Measurements from ENCODE around the gene SLC6A1. TPM values are rescaled to one million over a fixed set of nuclear protein-coding genes. Genes with fewer than 3 reads are reported as not detected.

Gene SLC6A1
- polyA plus RNA-seq, 1 donor: 1.3 TPM

DNA sequence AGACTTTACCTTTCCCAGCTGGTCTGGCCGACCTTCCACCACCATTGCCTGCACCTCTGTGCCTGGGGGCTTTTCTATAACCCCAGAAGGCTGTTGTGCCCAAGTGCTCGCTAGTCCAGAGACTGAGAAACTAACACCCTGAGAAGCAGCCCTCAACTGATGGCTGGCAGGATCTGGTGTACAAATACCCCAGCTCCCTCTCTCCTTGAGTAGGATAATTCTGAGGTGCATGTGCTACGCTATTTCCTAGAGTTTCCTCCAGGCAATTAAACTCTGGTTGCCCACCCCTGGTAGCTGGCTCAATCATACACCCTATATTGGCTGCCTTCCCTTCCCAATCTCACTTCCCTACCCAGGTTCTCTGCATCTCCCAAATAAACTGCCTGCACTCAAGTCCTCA, 11.5 kb upstream of the SLC6A1 start:
- Histone ChIP-seq H3K27me3 (ENCODE audit: control insufficient read depth, insufficient read depth, low read length) (peaks cover 17% of the 10 kb centered on the region), H3K4me1 (ENCODE audit: control insufficient read depth, insufficient read depth, low read length) (no peaks in the 10 kb centered on the region), H3K36me3 (ENCODE audit: control insufficient read depth, insufficient read depth, low read length) (no peaks in the 10 kb centered on the region), H3K9me3 (ENCODE audit: control insufficient read depth, low read depth, low read length) (no peaks in the 10 kb centered on the region), H3K27ac (ENCODE audit: low read length) (no peak overlapping the region), H3K4me3 (ENCODE audit: low read length) (no peak overlapping the region)
- DNase-seq: no peak
- WGBS (ENCODE audit: insufficient coverage, low lambda C conversion rate): no CpG with 5 or more reads among the region's 3 CpGs

DNA sequence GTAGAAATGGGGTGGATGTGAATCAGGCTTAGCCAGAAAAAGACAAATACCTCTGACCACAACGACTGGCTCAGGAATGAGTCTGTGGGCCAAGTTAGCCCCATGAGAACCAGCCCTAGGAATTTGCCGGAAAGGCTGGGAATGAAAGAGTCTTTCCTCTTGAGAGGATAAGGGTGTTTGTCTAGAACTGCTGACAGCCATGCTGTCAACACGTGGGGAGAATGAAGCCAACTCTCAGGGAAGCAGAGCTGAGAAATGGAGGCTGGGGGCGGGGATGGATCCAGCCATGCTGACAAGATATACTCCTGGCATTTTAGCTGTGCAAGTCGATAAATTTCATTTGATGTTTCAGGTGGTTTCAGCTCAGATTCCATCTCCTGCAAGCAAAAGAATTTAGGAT, 10.6 kb upstream of the SLC6A1 start:
- no peaks in the 10 kb centered on the region for H3K9me3 ChIP-seq (ENCODE audit: control insufficient read depth, low read depth, low read length)
- H3K36me3 ChIP-seq (ENCODE audit: control insufficient read depth, insufficient read depth, low read length): no peaks in the 10 kb centered on the region
- DNase-seq: no peak
- no peak overlapping the region for H3K27ac ChIP-seq (ENCODE audit: low read length)
- no peak overlapping the region for H3K4me3 ChIP-seq (ENCODE audit: low read length)
- H3K4me1 ChIP-seq (ENCODE audit: control insufficient read depth, insufficient read depth, low read length): no peaks in the 10 kb centered on the region
- H3K27me3 ChIP-seq (ENCODE audit: control insufficient read depth, insufficient read depth, low read length): peaks cover 15% of the 10 kb centered on the region
- no CpG with 5 or more reads among the region's 5 CpGs for WGBS (ENCODE audit: insufficient coverage, low lambda C conversion rate)

DNA sequence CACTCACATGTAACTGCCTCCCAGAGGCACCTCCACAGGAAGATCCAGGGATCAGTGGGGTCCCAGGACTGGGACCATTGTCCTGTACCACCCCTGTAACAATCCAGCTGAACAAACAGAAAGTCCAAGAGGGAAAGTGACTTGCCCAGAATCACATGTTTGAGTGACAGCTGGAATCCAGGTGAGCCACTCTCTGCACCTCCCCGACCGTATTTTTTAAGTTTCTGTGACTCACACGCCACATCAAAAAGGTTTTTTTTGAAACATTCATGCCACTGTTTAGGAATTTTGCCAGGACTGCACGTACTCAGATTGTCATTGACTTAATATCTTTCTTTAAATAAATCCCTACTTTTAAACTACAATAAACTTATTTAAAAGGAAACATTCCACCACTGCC, 9.8 kb upstream of the SLC6A1 start:
- WGBS (ENCODE audit: insufficient coverage, low lambda C conversion rate): no CpG with 5 or more reads among the region's 4 CpGs
- H3K9me3 ChIP-seq (ENCODE audit: control insufficient read depth, low read depth, low read length): no peaks in the 10 kb centered on the region
- no peak for DNase-seq
- no peaks in the 10 kb centered on the region for H3K4me1 ChIP-seq (ENCODE audit: control insufficient read depth, insufficient read depth, low read length)
- H3K36me3 ChIP-seq (ENCODE audit: control insufficient read depth, insufficient read depth, low read length): no peaks in the 10 kb centered on the region
- no peak overlapping the region for H3K27ac ChIP-seq (ENCODE audit: low read length)
- H3K4me3 ChIP-seq (ENCODE audit: low read length): no peak overlapping the region
- peaks cover 14% of the 10 kb centered on the region for H3K27me3 ChIP-seq (ENCODE audit: control insufficient read depth, insufficient read depth, low read length)

DNA sequence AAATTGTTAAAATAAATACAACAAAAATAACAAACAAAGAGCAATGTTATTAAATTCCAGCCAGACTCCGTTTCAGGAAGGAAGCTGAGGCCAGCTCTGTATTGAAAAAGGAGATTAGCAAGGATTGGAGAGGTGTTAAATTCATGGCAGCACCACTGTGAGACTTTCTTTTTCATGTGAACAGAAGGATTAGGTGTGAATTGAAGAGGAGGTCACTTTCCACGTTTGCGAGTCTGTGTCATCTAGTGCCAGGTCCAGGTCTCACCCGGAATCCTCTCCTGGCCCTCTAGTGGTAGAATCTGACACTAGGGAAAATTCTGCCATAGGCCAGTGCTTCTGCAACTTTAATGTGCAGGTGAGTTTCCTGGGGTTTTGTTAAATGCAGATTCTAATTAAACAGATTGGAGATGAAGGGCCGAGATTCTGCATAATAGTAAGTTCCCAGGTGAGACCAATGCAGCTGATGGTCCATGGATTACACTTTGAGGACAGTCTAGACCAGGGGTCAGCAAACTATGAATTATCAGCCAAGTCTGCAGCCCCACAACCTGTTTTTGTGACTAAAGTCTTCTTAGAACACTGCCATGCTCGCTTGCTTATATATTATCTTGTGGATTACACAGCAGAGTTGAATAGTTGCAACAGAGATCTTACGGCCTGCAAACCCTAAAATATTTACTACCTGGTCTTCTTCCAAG, 9.2 kb upstream of the SLC6A1 start:
- Histone ChIP-seq H3K9me3 (ENCODE audit: control insufficient read depth, low read depth, low read length) (no peaks in the 10 kb centered on the region), H3K27ac (ENCODE audit: low read length) (no peak overlapping the region), H3K27me3 (ENCODE audit: control insufficient read depth, insufficient read depth, low read length) (peaks cover 20% of the 10 kb centered on the region), H3K36me3 (ENCODE audit: control insufficient read depth, insufficient read depth, low read length) (no peaks in the 10 kb centered on the region), H3K4me3 (ENCODE audit: low read length) (no peak overlapping the region), H3K4me1 (ENCODE audit: control insufficient read depth, insufficient read depth, low read length) (no peaks in the 10 kb centered on the region)
- WGBS (ENCODE audit: insufficient coverage, low lambda C conversion rate): no CpG with 5 or more reads among the region's 7 CpGs
- peak; percentile 16 to 26 for DNase-seq

DNA sequence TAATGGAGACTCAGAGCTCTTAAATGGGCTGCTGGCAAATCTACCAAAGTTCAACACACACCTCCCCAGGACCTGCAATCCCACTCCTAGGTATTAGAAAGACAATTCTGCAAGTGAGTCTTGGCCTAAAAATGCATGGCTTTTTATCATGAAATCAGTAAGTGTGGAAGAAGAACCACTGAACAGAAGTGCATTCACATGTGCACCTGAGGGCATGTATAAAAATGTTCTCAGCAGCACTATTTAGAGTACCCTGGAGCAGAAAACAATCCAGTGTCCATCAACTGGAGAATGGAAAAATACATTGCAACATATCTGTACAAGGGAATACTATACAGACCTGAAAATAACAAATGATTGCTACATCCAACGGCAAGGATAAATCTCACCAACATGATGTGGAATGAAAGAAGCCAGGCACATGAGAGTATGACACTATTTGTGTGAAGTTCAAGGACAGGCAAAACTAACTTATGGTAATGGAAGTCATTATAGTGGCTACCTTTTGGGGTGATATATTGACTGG, 8.1 kb upstream of the SLC6A1 start:
- peaks cover 30% of the 10 kb centered on the region for H3K27me3 ChIP-seq (ENCODE audit: control insufficient read depth, insufficient read depth, low read length)
- no CpG with 5 or more reads among the region's 1 CpG for WGBS (ENCODE audit: insufficient coverage, low lambda C conversion rate)
- DNase-seq: no peak

DNA sequence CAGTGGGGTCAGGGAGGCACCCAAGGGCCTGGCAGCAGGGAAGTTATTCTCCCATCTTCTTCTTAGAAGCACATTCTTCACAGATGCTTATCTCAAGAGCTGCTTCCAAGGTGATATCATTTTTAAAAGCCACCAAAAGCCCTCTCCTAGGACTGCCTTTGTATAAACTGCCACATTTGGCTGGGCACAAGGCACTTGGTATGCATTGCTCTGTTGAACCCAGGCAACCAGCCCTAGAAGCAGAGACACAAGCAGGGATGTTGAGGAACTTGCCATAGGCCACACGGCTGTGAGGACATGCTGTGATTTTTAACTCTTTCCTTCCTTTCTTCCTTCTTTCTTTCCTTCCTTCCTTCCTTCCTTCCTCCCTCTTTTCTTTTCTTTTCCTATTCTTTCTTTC, 7.4 kb upstream of the SLC6A1 start:
- no peak overlapping the region for H3K27ac ChIP-seq (ENCODE audit: low read length)
- H3K4me3 ChIP-seq (ENCODE audit: low read length): no peak overlapping the region
- H3K36me3 ChIP-seq (ENCODE audit: control insufficient read depth, insufficient read depth, low read length): no peaks in the 10 kb centered on the region
- WGBS (ENCODE audit: insufficient coverage, low lambda C conversion rate): 30% methylated on average over 1 of the region's 1 CpG
- peaks cover 36% of the 10 kb centered on the region for H3K27me3 ChIP-seq (ENCODE audit: control insufficient read depth, insufficient read depth, low read length)
- DNase-seq: no peak
- no peaks in the 10 kb centered on the region for H3K4me1 ChIP-seq (ENCODE audit: control insufficient read depth, insufficient read depth, low read length)
- no peaks in the 10 kb centered on the region for H3K9me3 ChIP-seq (ENCODE audit: control insufficient read depth, low read depth, low read length)

More for the DNA sequence above, 8.1 kb upstream of the SLC6A1 start:
- H3K36me3 ChIP-seq (ENCODE audit: control insufficient read depth, insufficient read depth, low read length): no peaks in the 10 kb centered on the region
- H3K27ac ChIP-seq (ENCODE audit: low read length): no peak overlapping the region
- no peaks in the 10 kb centered on the region for H3K9me3 ChIP-seq (ENCODE audit: control insufficient read depth, low read depth, low read length)
- H3K4me3 ChIP-seq (ENCODE audit: low read length): no peak overlapping the region
- H3K4me1 ChIP-seq (ENCODE audit: control insufficient read depth, insufficient read depth, low read length): no peaks in the 10 kb centered on the region

DNA sequence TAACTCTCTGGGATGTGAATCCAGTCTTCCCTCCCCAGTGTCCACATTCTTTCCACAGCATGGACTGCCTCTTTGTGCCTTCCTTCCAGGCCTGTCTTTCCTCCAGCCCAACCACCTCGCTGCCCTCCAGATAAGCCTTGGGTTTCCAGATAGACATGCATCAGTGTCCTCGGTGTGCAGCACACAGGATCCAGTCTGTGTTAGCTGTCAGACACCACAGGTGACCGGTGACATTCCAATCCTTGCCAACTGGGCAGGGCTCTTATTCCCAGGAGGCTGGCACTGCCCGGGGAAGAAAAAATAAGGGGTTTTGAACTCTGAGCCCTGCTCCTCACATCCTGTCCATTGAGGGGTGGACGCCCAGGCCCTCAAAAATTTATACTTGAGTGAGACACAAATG, 6.0 kb upstream of the SLC6A1 start:
- WGBS (ENCODE audit: insufficient coverage, low lambda C conversion rate): no CpG with 5 or more reads among the region's 5 CpGs
- peaks cover 43% of the 10 kb centered on the region for H3K27me3 ChIP-seq (ENCODE audit: control insufficient read depth, insufficient read depth, low read length)
- no peak overlapping the region for H3K4me3 ChIP-seq (ENCODE audit: low read length)
- no peak for DNase-seq
- H3K9me3 ChIP-seq (ENCODE audit: control insufficient read depth, low read depth, low read length): no peaks in the 10 kb centered on the region
- no peaks in the 10 kb centered on the region for H3K4me1 ChIP-seq (ENCODE audit: control insufficient read depth, insufficient read depth, low read length)
- H3K27ac ChIP-seq (ENCODE audit: low read length): no peak overlapping the region
- H3K36me3 ChIP-seq (ENCODE audit: control insufficient read depth, insufficient read depth, low read length): no peaks in the 10 kb centered on the region

DNA sequence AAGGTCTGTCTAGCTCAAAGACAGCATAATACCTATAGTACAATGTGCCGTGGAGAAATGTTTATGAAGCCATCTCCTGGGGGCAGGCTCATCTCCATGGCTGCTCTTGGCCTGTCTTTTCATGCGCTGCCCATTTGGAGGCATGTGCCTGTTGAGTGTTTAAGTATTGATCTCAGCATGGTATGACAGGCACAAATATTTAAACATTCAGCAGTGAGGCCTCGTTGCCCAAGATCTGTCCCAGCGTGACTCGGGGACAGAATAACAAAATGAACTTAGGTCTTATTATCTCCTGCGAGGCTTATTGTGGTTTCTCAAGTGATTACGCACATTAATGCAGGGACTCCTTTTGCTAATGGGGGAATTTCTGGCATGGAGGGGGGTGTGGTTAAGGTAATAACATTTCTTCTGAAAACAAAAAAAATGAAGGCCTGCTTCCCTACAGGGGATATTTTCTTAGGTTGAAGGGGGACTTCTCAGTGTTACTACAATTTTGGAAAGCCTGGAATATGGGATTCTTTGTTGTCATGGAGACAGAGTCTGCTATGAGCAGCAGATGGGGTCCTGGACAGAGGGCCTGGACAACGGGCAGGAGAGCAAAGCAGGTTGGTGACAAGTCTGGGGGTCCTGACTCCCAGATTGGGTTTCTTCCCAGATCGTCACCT, 4.4 kb upstream of the SLC6A1 start:
- Histone ChIP-seq H3K27me3 (ENCODE audit: control insufficient read depth, insufficient read depth, low read length) (peaks cover 49% of the 10 kb centered on the region), H3K4me3 (ENCODE audit: low read length) (no peak overlapping the region), H3K36me3 (ENCODE audit: control insufficient read depth, insufficient read depth, low read length) (no peaks in the 10 kb centered on the region), H3K9me3 (ENCODE audit: control insufficient read depth, low read depth, low read length) (no peaks in the 10 kb centered on the region), H3K27ac (ENCODE audit: low read length) (no peak overlapping the region), H3K4me1 (ENCODE audit: control insufficient read depth, insufficient read depth, low read length) (no peaks in the 10 kb centered on the region)
- DNase-seq: no peak
- WGBS (ENCODE audit: insufficient coverage, low lambda C conversion rate): no CpG with 5 or more reads among the region's 9 CpGs

DNA sequence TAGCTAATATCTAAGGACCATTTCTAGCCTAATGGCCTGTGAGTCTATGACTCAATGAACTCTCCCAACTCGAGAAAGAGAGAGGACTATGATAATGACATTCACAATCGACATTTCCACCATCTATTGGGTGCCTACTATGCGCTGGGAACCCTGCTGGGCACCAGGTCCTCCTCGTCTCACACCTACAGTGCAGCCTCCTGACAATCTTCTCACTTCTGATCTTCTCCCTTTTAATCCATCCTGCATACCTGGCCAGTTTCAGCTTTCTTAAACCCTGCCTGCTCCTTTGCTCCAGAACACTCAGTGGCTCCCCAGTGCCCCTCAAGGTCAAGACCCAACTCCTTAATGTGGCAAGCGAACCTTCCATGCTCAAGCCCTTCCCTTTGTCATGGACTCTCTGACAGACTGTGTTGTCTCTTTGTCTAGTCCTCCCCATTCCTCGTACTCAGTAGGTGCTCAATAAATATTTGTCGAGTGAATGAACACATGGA, 3.5 kb upstream of the SLC6A1 start:
- peaks cover 58% of the 10 kb centered on the region for H3K27me3 ChIP-seq (ENCODE audit: control insufficient read depth, insufficient read depth, low read length)
- WGBS (ENCODE audit: insufficient coverage, low lambda C conversion rate): 85% methylated on average over 2 of the region's 7 CpGs
- no peak overlapping the region for H3K27ac ChIP-seq (ENCODE audit: low read length)
- no peak overlapping the region for H3K4me3 ChIP-seq (ENCODE audit: low read length)
- H3K9me3 ChIP-seq (ENCODE audit: control insufficient read depth, low read depth, low read length): no peaks in the 10 kb centered on the region
- H3K36me3 ChIP-seq (ENCODE audit: control insufficient read depth, insufficient read depth, low read length): no peaks in the 10 kb centered on the region
- DNase-seq: no peak
- H3K4me1 ChIP-seq (ENCODE audit: control insufficient read depth, insufficient read depth, low read length): no peaks in the 10 kb centered on the region

DNA sequence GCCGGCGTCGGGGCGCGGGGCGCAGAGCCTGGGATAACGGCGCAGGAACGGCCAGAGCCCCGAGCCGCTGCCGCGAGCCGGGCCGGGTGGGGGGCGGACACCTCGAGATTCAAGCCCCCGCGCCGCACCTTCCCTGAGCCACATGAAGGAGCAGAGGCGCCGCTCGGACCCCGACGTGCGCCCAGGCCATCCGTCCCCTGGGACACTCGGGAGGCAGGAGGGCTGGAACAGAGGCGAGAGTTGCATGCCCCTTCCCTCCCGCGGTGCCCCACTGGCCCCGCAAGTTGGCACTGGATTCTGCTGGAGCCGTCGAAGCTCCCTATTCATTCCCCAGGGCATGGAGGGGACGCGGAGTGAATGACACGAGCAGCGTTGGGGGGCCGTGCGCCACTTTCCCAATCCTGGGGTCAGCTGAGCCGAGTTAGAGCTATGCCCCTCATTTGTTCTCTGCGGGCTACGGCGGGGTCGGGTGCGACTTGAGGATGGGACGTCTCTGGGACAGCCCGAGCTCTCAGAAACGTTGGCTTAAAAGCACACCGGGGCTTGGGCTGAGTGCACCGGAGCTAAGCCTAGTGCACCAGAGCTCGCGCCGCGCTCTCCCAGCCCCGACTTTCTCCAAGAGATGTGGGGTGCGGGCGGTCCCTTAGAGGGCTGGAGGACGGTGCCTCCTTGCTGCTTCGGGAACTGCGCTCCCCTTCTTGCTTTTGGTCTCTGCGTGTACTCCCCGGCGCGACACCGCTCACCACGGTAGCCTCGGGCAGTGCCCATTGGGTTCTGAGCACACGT, 588 bp downstream of the SLC6A1 start:
- Histone ChIP-seq H3K4me1 (ENCODE audit: control insufficient read depth, insufficient read depth, low read length) (no peaks in the 10 kb centered on the region), H3K27me3 (ENCODE audit: control insufficient read depth, insufficient read depth, low read length) (peaks cover 90% of the 10 kb centered on the region), H3K9me3 (ENCODE audit: control insufficient read depth, low read depth, low read length) (no peaks in the 10 kb centered on the region), H3K36me3 (ENCODE audit: control insufficient read depth, insufficient read depth, low read length) (no peaks in the 10 kb centered on the region), H3K27ac (ENCODE audit: low read length) (no peak overlapping the region), H3K4me3 (ENCODE audit: low read length) (no peak overlapping the region)
- no CpG with 5 or more reads among the region's 69 CpGs for WGBS (ENCODE audit: insufficient coverage, low lambda C conversion rate)
- no peak for DNase-seq
